ENCODE results near the gene IP6K2.

Gene IP6K2

GRCh38 chr3:48664929-48665328 lies 52.1 kb downstream of the IP6K2 start:
- no peak for DNase-seq (ENCODE audit: low spot score)

- DNase-seq (ENCODE audit: low spot score) = no peak
Observed at GRCh38 chr3:48664313-48664644, 52.7 kb downstream of the IP6K2 start.

- peak; percentile 86 for DNase-seq (ENCODE audit: low spot score)
Observed at GRCh38 chr3:48663489-48664312, 53.3 kb downstream of the IP6K2 start.

GRCh38 chr3:48662753-48663488 lies 54.1 kb downstream of the IP6K2 start, which contains the start of gene CELSR3:
Gene CELSR3 (minus strand): TSS chr3:48662886. CDS start chr3:48662634, 252 bp downstream.
- DNase-seq (ENCODE audit: low spot score) = no peak

- DNase-seq (ENCODE audit: low spot score) = no peak
Observed at GRCh38 chr3:48662145-48662752, 54.8 kb downstream of the IP6K2 start.

GRCh38 chr3:48661501-48662144 lies 55.4 kb downstream of the IP6K2 start:
- DNase-seq (ENCODE audit: low spot score) = no peak

- DNase-seq (ENCODE audit: low spot score) = no peak
Observed at GRCh38 chr3:48660800-48661400, 56.1 kb downstream of the IP6K2 start.

GRCh38 chr3:48656841-48657281 lies 60.2 kb downstream of the IP6K2 start:
- DNase-seq (ENCODE audit: low spot score) = no peak

GRCh38 chr3:48656061-48656840 lies 60.8 kb downstream of the IP6K2 start:
- DNase-seq (ENCODE audit: low spot score) = no peak

- DNase-seq (ENCODE audit: low spot score) = no peak
Observed at GRCh38 chr3:48655606-48656005, 61.4 kb downstream of the IP6K2 start.

- no peak for DNase-seq (ENCODE audit: low spot score)
Observed at GRCh38 chr3:48655063-48655462, 62.0 kb downstream of the IP6K2 start.

- no peak for DNase-seq (ENCODE audit: low spot score)
Observed at GRCh38 chr3:48652923-48653715, 63.9 kb downstream of the IP6K2 start.

- no peak for DNase-seq (ENCODE audit: low spot score)
Observed at GRCh38 chr3:48651771-48652170, 65.2 kb downstream of the IP6K2 start.

GRCh38 chr3:48650723-48651122 lies 66.3 kb downstream of the IP6K2 start:
- DNase-seq (ENCODE audit: low spot score) = no peak

- no peak for DNase-seq (ENCODE audit: low spot score)
Observed at GRCh38 chr3:48648188-48648850, 68.7 kb downstream of the IP6K2 start.

GRCh38 chr3:48647714-48648113 lies 69.3 kb downstream of the IP6K2 start:
- no peak for DNase-seq (ENCODE audit: low spot score)

- DNase-seq (ENCODE audit: low spot score) = no peak
Observed at GRCh38 chr3:48644898-48645760, 71.9 kb downstream of the IP6K2 start.

- DNase-seq (ENCODE audit: low spot score) = no peak
Observed at GRCh38 chr3:48642605-48643004, 74.4 kb downstream of the IP6K2 start.

Data from SK-N-DZ (cell line).